Tibial nerve (tissue), 4 donors: ENCODE results near the gene ATP6V1C2. TPM values are rescaled to one million over a fixed set of nuclear protein-coding genes. Genes with fewer than 3 reads are reported as not detected.
"Not testable (repeated sequence)": the region's sequence is repeated elsewhere in the genome, so short reads cannot be mapped to it uniquely, and the experiment has no call there.

Experiments
- DNase-seq, 2 donors: peaks; one replicate each; pipeline ENCODE4 v3.0.0-alpha.2; 2019; ENCODE audit warnings: low spot score in 2 of 2
- H3K27ac ChIP-seq, 4 donors: fragments of 200-600 bp; sonication (generic) in 3 of 4; one replicate each; pipeline ENCODE4 v1.5.1; 2017 to 2019; ENCODE audit warnings: mild to moderate bottlenecking in 1 of 4
- H3K27me3 ChIP-seq, 2 donors: fragments of 200-600 bp; sonication (generic) in 1 of 2; one replicate each; pipeline versions ENCODE4 v1.5.1 to v1.6.0; 2017 to 2019
- H3K36me3 ChIP-seq, 3 donors: fragments of 200-600 bp; sonication (generic); one replicate each; pipeline ENCODE4 v1.5.1; 2018 to 2019
- H3K4me1 ChIP-seq, 4 donors: fragments of 200-600 bp; sonication (generic) in 3 of 4; one replicate each; pipeline ENCODE4 v1.5.1; 2017 to 2019
- H3K4me3 ChIP-seq, 4 donors: fragments of 200-600 bp; sonication (generic) in 3 of 4; one replicate each; pipeline ENCODE4 v1.5.1; 2017 to 2019; ENCODE audit warnings: mild to moderate bottlenecking in 1 of 4, moderate library complexity in 1 of 4
- H3K9me3 ChIP-seq, 4 donors: fragments of 200-600 bp; sonication (generic) in 3 of 4; one replicate each; pipeline ENCODE4 v1.5.1; 2017 to 2019
- EP300 ChIP-seq, 2 donors: sonication (generic); formaldehyde crosslinking; IDR thresholded peaks; one replicate each; pipeline ENCODE4 v1.6.1; 2017; ENCODE audit warnings: antibody characterized with exemption in 2 of 2, mild to moderate bottlenecking in 1 of 2
- POLR2A ChIP-seq, 2 donors: fragments of 450-650 bp; IDR thresholded peaks; one replicate each; pipeline ENCODE4 v1.6.1; 2017; ENCODE audit warnings: antibody characterized with exemption in 2 of 2, mild to moderate bottlenecking in 2 of 2, moderate library complexity in 2 of 2
- WGBS, 2 donors: methylation state at CpG; one replicate each; pipeline ENCODE4 v1.1.5; 2018; 5-methylcytosine and 5-hydroxymethylcytosine counted together
- total RNA-seq, 4 donors: library from RNA; depleted of rRNA; stranded (reverse); fragments of >200 nt; gene quantifications; one replicate each; pipeline ENCODE4 v1.1.0, GENCODE V29; 2016
- TF ChIP-seq, protein P1 (sequence below), 5 experiments: fragments of 200-600 bp in 3 of 5; fragments of 450-650 bp in 2 of 5; sonication (generic) in 3 of 5; IDR thresholded peaks; one replicate each; pipeline ENCODE4 v1.5.1; 2016 to 2019; ENCODE audit warnings: antibody characterized with exemption in 5 of 5, mild to moderate bottlenecking in 3 of 5, moderate library complexity in 2 of 5

Gene ATP6V1C2
- total RNA-seq, 4 donors from 2014 or later = 0.21 to 0.66 (median 0.30) TPM; not detected in 1

DNA sequence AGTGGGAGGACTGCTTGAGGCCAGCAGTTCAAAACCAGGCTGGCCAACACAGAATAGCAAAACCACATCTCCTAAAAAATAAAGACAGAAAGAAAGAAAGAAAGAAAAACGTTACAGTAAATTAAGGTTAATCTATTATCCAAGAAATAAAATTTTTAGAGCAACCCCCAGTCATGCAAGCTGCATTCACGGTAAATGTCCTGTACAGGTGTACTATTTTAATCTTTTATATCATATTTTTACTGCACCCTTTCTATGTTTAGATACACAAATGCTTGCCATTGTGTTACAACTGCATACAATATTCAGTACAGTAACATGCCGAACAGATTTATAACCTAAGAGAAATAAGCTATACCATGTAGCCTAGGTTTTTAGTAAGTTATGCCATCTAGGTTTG lies 85.1 kb downstream of the ATP6V1C2 start:
- WGBS, 2 donors = 82 to 89% methylated on average over 3 of the region's 3 CpGs
- H3K4me1 ChIP-seq = peaks cover 0 to 53% (median 14%) of the 10 kb centered on the region in 4 donors

DNA sequence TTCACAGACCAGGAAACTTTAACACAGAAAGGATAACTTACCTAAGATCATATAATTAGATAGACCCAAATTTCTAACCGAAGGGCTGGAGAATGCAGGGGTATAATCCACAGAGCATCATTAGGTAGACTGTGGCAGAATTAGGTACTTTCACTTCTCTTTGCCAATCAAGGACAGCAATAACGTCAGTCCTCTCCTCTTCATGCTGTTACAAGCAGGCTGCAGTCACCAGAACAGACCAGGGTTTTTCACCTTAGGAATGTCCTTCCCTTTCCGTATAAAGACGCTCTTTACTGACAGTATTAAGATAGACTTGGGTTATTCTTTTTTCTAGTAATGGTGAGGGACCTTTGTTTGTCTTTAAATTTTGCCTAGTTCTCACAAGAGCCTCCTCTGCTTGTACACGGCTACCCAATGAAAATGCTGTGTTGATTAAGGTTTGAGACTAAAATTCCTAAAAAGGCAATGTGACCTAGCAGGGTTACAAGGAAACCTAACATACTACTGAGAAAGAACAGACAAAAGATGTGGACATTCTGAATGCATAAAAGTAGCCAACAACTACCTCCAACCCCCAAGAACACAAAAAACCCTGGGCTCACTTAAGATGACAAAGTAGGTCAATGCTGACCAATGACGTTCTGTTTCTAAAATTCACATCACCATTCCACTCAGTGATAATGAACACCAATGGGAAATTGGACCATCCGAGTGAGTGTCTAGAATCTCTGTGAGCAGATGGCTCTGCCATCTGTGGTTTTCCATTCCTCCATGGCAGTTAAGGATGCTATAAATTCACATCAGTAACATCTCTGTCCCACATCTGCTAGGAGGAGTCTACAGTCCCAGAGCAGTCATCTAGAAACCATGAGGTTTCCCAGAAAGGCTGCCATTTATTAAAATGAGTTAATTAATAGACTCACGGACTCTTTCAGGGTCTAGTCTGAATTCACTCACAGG lies 89.1 kb downstream of the ATP6V1C2 start:
- no peaks in the 10 kb centered on the region for H3K9me3 ChIP-seq
- H3K4me3 ChIP-seq = peak overlapping the region in 2 of 4 donors; percentile 74 to 84
- no peaks in the 10 kb centered on the region for H3K27me3 ChIP-seq
- no peak for DNase-seq
- peak overlapping the region in 2 of 4 donors; percentile 58 to 90 for H3K27ac ChIP-seq
- whole genome bisulfite sequencing, 2 donors = 39 to 45% methylated on average over 8 of the region's 8 CpGs
- peaks cover 0 to 52% (median 17%) of the 10 kb centered on the region in 4 donors for H3K4me1 ChIP-seq
- TF ChIP-seq EP300 (IDR thresholded peaks at IDR 0.05) (no peak), POLR2A (IDR thresholded peaks at IDR 0.05) (no peak)
- TF ChIP-seq, protein P1, sequence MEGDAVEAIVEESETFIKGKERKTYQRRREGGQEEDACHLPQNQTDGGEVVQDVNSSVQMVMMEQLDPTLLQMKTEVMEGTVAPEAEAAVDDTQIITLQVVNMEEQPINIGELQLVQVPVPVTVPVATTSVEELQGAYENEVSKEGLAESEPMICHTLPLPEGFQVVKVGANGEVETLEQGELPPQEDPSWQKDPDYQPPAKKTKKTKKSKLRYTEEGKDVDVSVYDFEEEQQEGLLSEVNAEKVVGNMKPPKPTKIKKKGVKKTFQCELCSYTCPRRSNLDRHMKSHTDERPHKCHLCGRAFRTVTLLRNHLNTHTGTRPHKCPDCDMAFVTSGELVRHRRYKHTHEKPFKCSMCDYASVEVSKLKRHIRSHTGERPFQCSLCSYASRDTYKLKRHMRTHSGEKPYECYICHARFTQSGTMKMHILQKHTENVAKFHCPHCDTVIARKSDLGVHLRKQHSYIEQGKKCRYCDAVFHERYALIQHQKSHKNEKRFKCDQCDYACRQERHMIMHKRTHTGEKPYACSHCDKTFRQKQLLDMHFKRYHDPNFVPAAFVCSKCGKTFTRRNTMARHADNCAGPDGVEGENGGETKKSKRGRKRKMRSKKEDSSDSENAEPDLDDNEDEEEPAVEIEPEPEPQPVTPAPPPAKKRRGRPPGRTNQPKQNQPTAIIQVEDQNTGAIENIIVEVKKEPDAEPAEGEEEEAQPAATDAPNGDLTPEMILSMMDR (IDR thresholded peaks at IDR 0.05) = no peak
- H3K36me3 ChIP-seq = no peaks in the 10 kb centered on the region

More for the DNA sequence above, 85.1 kb downstream of the ATP6V1C2 start:
- Histone ChIP-seq H3K27me3 (no peaks in the 10 kb centered on the region), H3K36me3 (peaks cover 0 to 3% (median 0%) of the 10 kb centered on the region in 3 donors), H3K27ac (no peak overlapping the region), H3K9me3 (no peaks in the 10 kb centered on the region), H3K4me3 (no peak overlapping the region)
- TF ChIP-seq POLR2A (IDR thresholded peaks at IDR 0.05) (no peak), EP300 (IDR thresholded peaks at IDR 0.05) (no peak)
- TF ChIP-seq, protein P1 (IDR thresholded peaks at IDR 0.05) = no peak
- no peak for DNase-seq

GRCh38 chr2:10811517-10811916 lies 90.1 kb downstream of the ATP6V1C2 start:
- 2 to 8% methylated on average over 14 of the region's 14 CpGs for WGBS, 2 donors
- peak overlapping the region; percentile 87 to 93 (median 90) for H3K27ac ChIP-seq
- TF ChIP-seq POLR2A (IDR thresholded peaks at IDR 0.05) (no peak), EP300 (IDR thresholded peaks at IDR 0.05) (no peak)
- TF ChIP-seq, protein P1 (IDR thresholded peaks at IDR 0.05) = no peak

GRCh38 chr2:10812362-10813162 lies 91.1 kb downstream of the ATP6V1C2 start, which contains the start of gene PDIA6:
Gene PDIA6, minus strand, starts transcription at chr2:10812785. Its CDS starts 89 bp downstream, at chr2:10812696.
- Histone ChIP-seq H3K4me1 (peaks cover 0 to 47% (median 17%) of the 10 kb centered on the region in 4 donors), H3K27ac (peak within 1 kb of the TSS; percentile 87 to 93 (median 90)), H3K36me3 (no peaks in the 10 kb centered on the region), H3K4me3 (peak within 1 kb of the TSS; percentile 69 to 92 (median 79)), H3K9me3 (no peaks in the 10 kb centered on the region), H3K27me3 (no peaks in the 10 kb centered on the region)
- DNase-seq = peak; percentile 97 to 98
- 1 to 2% methylated on average over 27 to 53 of the region's 98 CpGs for WGBS, 2 donors
- TF ChIP-seq POLR2A (IDR thresholded peaks at IDR 0.05) (peak; percentile 86 to 87), EP300 (IDR thresholded peaks at IDR 0.05) (peak in 1 of 2 donors; percentile 50)
- TF ChIP-seq, protein P1 (IDR thresholded peaks at IDR 0.05) = peak; percentile 13 to 79 (median 24)

More at GRCh38 chr2:10811517-10811916, 90.1 kb downstream of the ATP6V1C2 start:
- no peak for DNase-seq
- Histone ChIP-seq H3K4me1 (peaks cover 0 to 52% (median 17%) of the 10 kb centered on the region in 4 donors), H3K4me3 (peak overlapping the region; percentile 68 to 92 (median 79)), H3K36me3 (no peaks in the 10 kb centered on the region), H3K9me3 (no peaks in the 10 kb centered on the region), H3K27me3 (no peaks in the 10 kb centered on the region)

GRCh38 chr2:10813163-10814138 lies 92.0 kb downstream of the ATP6V1C2 start:
- Histone ChIP-seq H3K4me3 (peak overlapping the region; percentile 69 to 92 (median 79)), H3K27ac (peak overlapping the region; percentile 84 to 90 (median 88)), H3K4me1 (peaks cover 0 to 38% (median 17%) of the 10 kb centered on the region in 4 donors)
- not testable (repeated sequence) for DNase-seq, H3K27me3 ChIP-seq, H3K9me3 ChIP-seq, H3K36me3 ChIP-seq
- 51 to 52% methylated on average over 36 to 37 of the region's 37 CpGs for WGBS, 2 donors
